Keratinocyte (primary cell): ENCODE results near the gene DNAH3. TPM values are rescaled to one million over a fixed set of nuclear protein-coding genes. Genes with fewer than 3 reads are reported as not detected.

Experiments
- DNase-seq: peaks from one replicate; pipeline ENCODE4 v3.0.0-alpha.2; 2011; ENCODE audit warnings: low read depth, missing footprints, low spot score
- FAIRE-seq: peaks from 2 replicates; lab custom pipeline; 2011; peaks lifted over from hg19 to GRCh38; lab: Jason Lieb, UNC
- H2AFZ ChIP-seq: 2 replicates; pipeline ENCODE4 v1.6.0; 2012; ENCODE audit warnings: low read length, control low read depth, inconsistent platforms; ENCODE audit not compliant: control insufficient read depth
- H3K27ac ChIP-seq: 2 replicates; pipeline ENCODE4 v1.5.1; 2011; ENCODE audit warnings: low read length; ENCODE audit not compliant: control insufficient read depth, insufficient read depth
- H3K27me3 ChIP-seq: 3 replicates; pipeline ENCODE4 v1.6.0; 2011; ENCODE audit warnings: low read length; ENCODE audit not compliant: control insufficient read depth, insufficient read depth; ENCODE audit errors: extremely low read depth
- H3K36me3 ChIP-seq, 2 experiments: 2 replicates in 1 of 2; 3 replicates in 1 of 2; pipeline ENCODE4 v1.5.1; 2011; ENCODE audit warnings: low read length in 2 of 2, mild to moderate bottlenecking in 1 of 2; ENCODE audit not compliant: control insufficient read depth in 2 of 2, insufficient read depth in 2 of 2; ENCODE audit errors: extremely low read depth in 1 of 2
- H3K4me1 ChIP-seq: 3 replicates; pipeline ENCODE4 v1.5.1; 2011; ENCODE audit warnings: low read length; ENCODE audit not compliant: control insufficient read depth, insufficient read depth; ENCODE audit errors: extremely low read depth
- H3K4me2 ChIP-seq: 3 replicates; pipeline ENCODE4 v1.6.0; 2011; ENCODE audit warnings: low read depth, low read length; ENCODE audit not compliant: control insufficient read depth, insufficient read depth; ENCODE audit errors: extremely low read depth
- H3K4me3 ChIP-seq, 3 experiments: fragments of 200-600 bp in 1 of 3; sonication (generic) in 1 of 3; 2 replicates in 2 of 3; 3 replicates in 1 of 3; pipeline ENCODE4 v1.5.1; 2011 to 2016; ENCODE audit warnings: low read length in 3 of 3, mild to moderate bottlenecking in 3 of 3, control low read depth in 2 of 3, inconsistent platforms in 1 of 3, low read depth in 1 of 3, mixed read lengths in 1 of 3, mixed run types in 1 of 3, moderate library complexity in 1 of 3; ENCODE audit not compliant: control insufficient read depth in 2 of 3, insufficient read depth in 2 of 3; ENCODE audit errors: extremely low read depth in 1 of 3
- H3K79me2 ChIP-seq: 2 replicates; pipeline ENCODE4 v1.6.0; 2012; ENCODE audit warnings: low read length; ENCODE audit not compliant: control insufficient read depth, insufficient read depth
- H3K9ac ChIP-seq: 3 replicates; pipeline ENCODE4 v1.6.0; 2011; ENCODE audit warnings: low read length; ENCODE audit not compliant: control insufficient read depth, insufficient read depth; ENCODE audit errors: extremely low read depth
- H3K9me1 ChIP-seq: 3 replicates; pipeline ENCODE4 v1.6.0; 2011; ENCODE audit warnings: low read length; ENCODE audit not compliant: control insufficient read depth, insufficient read depth; ENCODE audit errors: extremely low read depth
- H3K9me3 ChIP-seq: 2 replicates; pipeline ENCODE4 v1.5.1; 2012; ENCODE audit warnings: low read depth, low read length; ENCODE audit not compliant: control insufficient read depth
- H4K20me1 ChIP-seq: 3 replicates; pipeline ENCODE4 v1.6.0; 2011; ENCODE audit warnings: low read length; ENCODE audit not compliant: control insufficient read depth, insufficient read depth; ENCODE audit errors: extremely low read depth
- EZH2 ChIP-seq: IDR thresholded peaks from one replicate; pipeline ENCODE4 v1.6.1; 2012; ENCODE audit warnings: inconsistent platforms, mild to moderate bottlenecking, low read length, moderate library complexity
- dilution Hi-C: fragments of 300-500 bp; cut with MboI; formaldehyde crosslinking; loops from one replicate; pipeline ENCODE4 v1.7.0; 2020; ENCODE audit warnings: low sequenced_read_pairs; ENCODE audit not compliant: extremely low pct_ligation_motif_present
- polyA plus RNA-seq, 5 experiments: library from polyadenylated mRNA; depleted of rRNA in 3 of 5; stranded (reverse) in 3 of 5; stranded (forward) in 1 of 5; unstranded in 1 of 5; fragments of >200 nt; gene quantifications; 1 replicate in 1 of 5; 2 replicates in 3 of 5; 3 replicates in 1 of 5; pipeline versions ENCODE4 v1.2.1 to v1.2.3, GENCODE V29; 2011 to 2012; ENCODE audit warnings: missing spikeins in 2 of 5, low read depth in 1 of 5, low replicate concordance in 1 of 5
- TF ChIP-seq, protein P1 (sequence below), 3 experiments: IDR thresholded peaks in 1 of 3; conservative IDR thresholded peaks in 1 of 3; optimal IDR thresholded peaks in 1 of 3; 2 replicates in 2 of 3; 3 replicates in 1 of 3; pipeline versions ENCODE3 to v1.5.1; 2011; ENCODE audit warnings: low read length in 3 of 3, mild to moderate bottlenecking in 3 of 3, moderate library complexity in 2 of 3, control low read depth in 1 of 3, inconsistent platforms in 1 of 3; ENCODE audit not compliant: insufficient read depth in 2 of 3; ENCODE audit errors: extremely low read depth in 1 of 3

Gene DNAH3
- polyA plus RNA-seq, 1 donor (not counting 4 experiments of a cell fraction or from before 2014, with no cell fraction given) = 1.2 TPM

DNA sequence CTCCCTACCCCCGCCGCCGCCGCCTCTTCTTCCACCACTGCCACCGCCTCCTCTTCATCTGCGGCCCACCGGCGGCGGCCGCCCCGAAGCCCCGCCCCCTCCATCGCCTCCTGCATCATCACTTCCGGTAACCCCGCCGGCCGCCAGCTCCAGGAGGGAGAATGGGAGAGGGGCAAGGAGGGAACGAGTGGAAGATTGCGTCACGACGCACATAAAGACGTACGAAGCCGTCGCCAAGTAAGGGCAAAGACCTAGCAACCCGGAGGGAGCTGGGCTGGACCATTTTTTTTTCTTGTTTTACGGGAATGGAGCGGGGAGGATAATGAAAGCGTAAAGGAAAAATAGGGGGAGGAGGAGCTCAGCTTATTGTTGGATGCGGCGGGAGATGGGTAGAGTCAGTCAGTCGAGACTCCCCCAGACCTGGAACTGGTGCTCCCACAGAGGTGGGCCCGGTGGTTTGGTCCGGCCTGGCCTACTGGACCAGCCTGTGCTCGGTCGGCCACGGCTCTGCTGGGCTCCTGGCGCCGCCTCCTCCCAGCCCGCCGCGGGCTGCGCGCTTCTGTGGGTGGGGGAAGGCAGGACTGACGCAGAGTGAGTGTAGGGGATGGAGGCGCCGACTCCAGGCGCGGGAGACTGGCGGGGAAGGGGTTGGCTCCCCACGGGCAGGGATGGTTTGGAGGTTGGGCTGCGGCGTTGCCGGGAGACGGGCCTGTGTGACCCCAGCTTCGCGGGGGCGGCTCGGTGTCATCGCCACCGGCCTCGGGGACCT lies 250.2 kb downstream of the DNAH3 start, which contains the start of the genes DCUN1D3 and LYRM1:
Gene DCUN1D3, minus strand, starts transcription at position 60 of the 769 bp plus-strand sequence. CDS start 37,820 bp downstream, outside the sequence.
Gene LYRM1, plus strand, starts transcription at position 473 of the 769 bp plus-strand sequence. CDS start 14,785 bp downstream, outside the sequence.
- peak within 1 kb of the TSS; percentile 97 for H3K9ac ChIP-seq
- H3K79me2 ChIP-seq = peaks cover 56% of the 10 kb centered on the region
- FAIRE-seq = no peak
- peaks cover 3% of the 10 kb centered on the region for H3K9me1 ChIP-seq
- H3K27me3 ChIP-seq = no peaks in the 10 kb centered on the region
- DNase-seq = peak; percentile 91
- dilution Hi-C loops = no loop called here
- TF ChIP-seq, protein P1, sequence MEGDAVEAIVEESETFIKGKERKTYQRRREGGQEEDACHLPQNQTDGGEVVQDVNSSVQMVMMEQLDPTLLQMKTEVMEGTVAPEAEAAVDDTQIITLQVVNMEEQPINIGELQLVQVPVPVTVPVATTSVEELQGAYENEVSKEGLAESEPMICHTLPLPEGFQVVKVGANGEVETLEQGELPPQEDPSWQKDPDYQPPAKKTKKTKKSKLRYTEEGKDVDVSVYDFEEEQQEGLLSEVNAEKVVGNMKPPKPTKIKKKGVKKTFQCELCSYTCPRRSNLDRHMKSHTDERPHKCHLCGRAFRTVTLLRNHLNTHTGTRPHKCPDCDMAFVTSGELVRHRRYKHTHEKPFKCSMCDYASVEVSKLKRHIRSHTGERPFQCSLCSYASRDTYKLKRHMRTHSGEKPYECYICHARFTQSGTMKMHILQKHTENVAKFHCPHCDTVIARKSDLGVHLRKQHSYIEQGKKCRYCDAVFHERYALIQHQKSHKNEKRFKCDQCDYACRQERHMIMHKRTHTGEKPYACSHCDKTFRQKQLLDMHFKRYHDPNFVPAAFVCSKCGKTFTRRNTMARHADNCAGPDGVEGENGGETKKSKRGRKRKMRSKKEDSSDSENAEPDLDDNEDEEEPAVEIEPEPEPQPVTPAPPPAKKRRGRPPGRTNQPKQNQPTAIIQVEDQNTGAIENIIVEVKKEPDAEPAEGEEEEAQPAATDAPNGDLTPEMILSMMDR (optimal IDR thresholded peaks at IDR 0.05 in 1 of 3, IDR thresholded peaks at IDR 0.05 in 1 of 3, conservative IDR thresholded peaks at IDR 0.05 in 1 of 3; ENCODE audit: extremely low read depth in 1 of 3, insufficient read depth in 2 of 3, low read length in 3 of 3) = no peak
- no peak for TF ChIP-seq EZH2
- peaks cover 61% of the 10 kb centered on the region for H3K4me1 ChIP-seq
- peak within 1 kb of the TSS; percentile 98 for H3K27ac ChIP-seq
- H3K9me3 ChIP-seq = no peaks in the 10 kb centered on the region
- H3K4me2 ChIP-seq = peak within 1 kb of the TSS; percentile 93
- H4K20me1 ChIP-seq = no peaks in the 10 kb centered on the region
- H3K4me3 ChIP-seq = peak within 1 kb of the TSS; percentile 70 to 86 (median 85)
- peaks cover 3 to 11% of the 10 kb centered on the region in 2 experiments for H3K36me3 ChIP-seq
- H2AFZ ChIP-seq = peak within 1 kb of the TSS; percentile 94

DNA sequence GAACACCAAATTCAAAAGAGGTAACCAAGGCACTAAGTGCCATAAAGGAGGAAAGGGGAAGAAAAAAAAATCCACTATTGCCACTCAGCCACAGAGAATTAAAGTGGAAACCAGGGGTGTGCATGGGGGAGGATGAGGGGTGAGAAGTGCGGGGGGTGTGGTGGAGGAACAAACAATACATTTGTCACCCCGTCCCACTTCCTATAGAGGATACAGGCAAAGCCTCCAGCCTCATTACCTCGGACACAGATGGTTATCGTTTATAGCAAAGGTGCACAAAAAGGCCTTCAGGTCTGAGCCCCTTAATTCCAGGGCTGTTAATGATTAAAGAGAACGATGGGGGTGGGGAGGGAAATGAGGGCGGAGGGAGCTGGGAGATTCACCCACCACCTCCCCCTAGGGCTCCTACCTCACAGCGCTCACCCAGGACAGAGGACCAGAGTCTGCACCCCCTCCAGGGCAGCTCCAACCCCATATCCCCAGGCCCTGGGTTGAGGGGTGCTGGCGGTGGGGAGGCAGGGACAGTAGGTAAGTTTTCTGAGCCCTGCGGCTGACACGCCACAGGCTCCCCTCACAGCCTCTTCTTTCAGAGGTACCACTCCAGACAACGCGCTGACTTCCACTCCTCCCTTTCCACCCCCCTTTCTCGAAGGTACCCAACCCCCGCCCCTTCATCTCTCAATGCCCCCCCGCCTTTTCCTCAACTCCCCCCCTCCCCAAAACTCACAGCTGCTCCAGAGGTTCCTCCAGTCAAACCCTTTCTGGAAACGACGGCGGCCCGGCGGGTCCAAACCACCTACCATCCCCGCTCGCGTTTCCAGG lies 251.0 kb downstream of the DNAH3 start:
- DNase-seq = no peak
- no peak for FAIRE-seq
- H3K4me1 ChIP-seq = peaks cover 53% of the 10 kb centered on the region
- peaks cover 3 to 14% of the 10 kb centered on the region in 2 experiments for H3K36me3 ChIP-seq
- H3K27ac ChIP-seq = peak overlapping the region; percentile 75
- peaks cover 63% of the 10 kb centered on the region for H3K79me2 ChIP-seq
- dilution Hi-C loops = no loop called here
- H3K4me2 ChIP-seq = peak overlapping the region; percentile 93
- H3K9me3 ChIP-seq = no peaks in the 10 kb centered on the region
- peak overlapping the region; percentile 70 to 86 (median 85) for H3K4me3 ChIP-seq
- H2AFZ ChIP-seq = peak overlapping the region; percentile 16
- peaks cover 5% of the 10 kb centered on the region for H3K9me1 ChIP-seq
- H4K20me1 ChIP-seq = no peaks in the 10 kb centered on the region
- no peak for TF ChIP-seq EZH2
- TF ChIP-seq, protein P1 (optimal IDR thresholded peaks at IDR 0.05 in 1 of 3, IDR thresholded peaks at IDR 0.05 in 1 of 3, conservative IDR thresholded peaks at IDR 0.05 in 1 of 3; ENCODE audit: extremely low read depth in 1 of 3, insufficient read depth in 2 of 3, low read length in 3 of 3) = no peak
- no peaks in the 10 kb centered on the region for H3K27me3 ChIP-seq
- peak overlapping the region; percentile 97 for H3K9ac ChIP-seq
